ENCODE results near the gene ID2. TPM values are rescaled to one million over a fixed set of nuclear protein-coding genes. Genes with fewer than 3 reads are reported as not detected.

ID2 gene
- total RNA-seq, 1 donor from 2014 or later: 13.6 TPM

DNA sequence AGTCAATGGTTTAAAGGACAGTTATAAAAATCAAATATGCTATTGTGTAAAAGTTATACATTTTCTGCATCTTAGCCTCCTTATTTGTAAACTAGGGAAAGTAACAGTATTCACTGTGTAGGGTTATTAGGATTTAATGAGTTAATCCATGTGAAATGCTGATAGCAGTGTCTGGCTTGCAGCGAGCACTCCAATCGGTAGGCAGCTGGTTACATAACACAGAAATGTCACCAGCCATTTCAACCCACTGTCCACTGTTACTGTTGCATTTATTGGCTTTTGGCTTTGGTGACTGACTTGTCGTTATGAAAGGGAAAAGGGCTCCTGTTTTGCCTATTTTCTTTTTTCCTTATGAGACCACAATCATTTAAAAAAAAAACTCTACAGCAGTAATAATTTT lies 38.9 kb downstream of the ID2 start:
- Histone ChIP-seq H3K4me2 (ENCODE audit: low read length) (no peak overlapping the region), H3K27me3 (ENCODE audit: insufficient read depth, low read length) (no peaks in the 10 kb centered on the region), H3K4me3 (ENCODE audit: insufficient read depth, low read depth, low read length) (no peak overlapping the region), H3K9ac (ENCODE audit: low read length) (no peak overlapping the region), H3K9me3 (ENCODE audit: insufficient read depth, low read depth, low read length) (no peaks in the 10 kb centered on the region), H3K27ac (ENCODE audit: low read depth, low read length) (no peak overlapping the region), H2AFZ (ENCODE audit: low read depth, low read length) (no peak overlapping the region), H3K36me3 (ENCODE audit: insufficient read depth, low read length) (no peaks in the 10 kb centered on the region), H3K4me1 (ENCODE audit: insufficient read depth, low read length) (no peaks in the 10 kb centered on the region), H3K79me2 (ENCODE audit: insufficient read depth, low read length) (no peaks in the 10 kb centered on the region), H4K20me1 (ENCODE audit: insufficient read depth, low read length) (no peaks in the 10 kb centered on the region)
- H3K27me3 Mint-ChIP-seq (ENCODE audit: low read depth, unreplicated experiment): no peaks in the 10 kb centered on the region
- no peak overlapping the region for H3K4me3 Mint-ChIP-seq (ENCODE audit: unreplicated experiment)
- TF ChIP-seq, protein P1, sequence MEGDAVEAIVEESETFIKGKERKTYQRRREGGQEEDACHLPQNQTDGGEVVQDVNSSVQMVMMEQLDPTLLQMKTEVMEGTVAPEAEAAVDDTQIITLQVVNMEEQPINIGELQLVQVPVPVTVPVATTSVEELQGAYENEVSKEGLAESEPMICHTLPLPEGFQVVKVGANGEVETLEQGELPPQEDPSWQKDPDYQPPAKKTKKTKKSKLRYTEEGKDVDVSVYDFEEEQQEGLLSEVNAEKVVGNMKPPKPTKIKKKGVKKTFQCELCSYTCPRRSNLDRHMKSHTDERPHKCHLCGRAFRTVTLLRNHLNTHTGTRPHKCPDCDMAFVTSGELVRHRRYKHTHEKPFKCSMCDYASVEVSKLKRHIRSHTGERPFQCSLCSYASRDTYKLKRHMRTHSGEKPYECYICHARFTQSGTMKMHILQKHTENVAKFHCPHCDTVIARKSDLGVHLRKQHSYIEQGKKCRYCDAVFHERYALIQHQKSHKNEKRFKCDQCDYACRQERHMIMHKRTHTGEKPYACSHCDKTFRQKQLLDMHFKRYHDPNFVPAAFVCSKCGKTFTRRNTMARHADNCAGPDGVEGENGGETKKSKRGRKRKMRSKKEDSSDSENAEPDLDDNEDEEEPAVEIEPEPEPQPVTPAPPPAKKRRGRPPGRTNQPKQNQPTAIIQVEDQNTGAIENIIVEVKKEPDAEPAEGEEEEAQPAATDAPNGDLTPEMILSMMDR (IDR thresholded peaks at IDR 0.05; ENCODE audit: insufficient read depth, low read depth, low read length): no peak
- TF ChIP-seq EZH2 (IDR thresholded peaks at IDR 0.05; ENCODE audit: insufficient read depth, low read length): no peak
- DNase-seq (ENCODE audit: low read depth): no peak
- H3K36me3 Mint-ChIP-seq (ENCODE audit: low read depth, unreplicated experiment): peaks cover 4% of the 10 kb centered on the region
- H3K9me3 Mint-ChIP-seq (ENCODE audit: unreplicated experiment): no peaks in the 10 kb centered on the region
- H3K27ac Mint-ChIP-seq (ENCODE audit: unreplicated experiment): no peak overlapping the region
- no peaks in the 10 kb centered on the region for H3K4me1 Mint-ChIP-seq (ENCODE audit: low read depth, unreplicated experiment)
- no peak for FAIRE-seq

DNA sequence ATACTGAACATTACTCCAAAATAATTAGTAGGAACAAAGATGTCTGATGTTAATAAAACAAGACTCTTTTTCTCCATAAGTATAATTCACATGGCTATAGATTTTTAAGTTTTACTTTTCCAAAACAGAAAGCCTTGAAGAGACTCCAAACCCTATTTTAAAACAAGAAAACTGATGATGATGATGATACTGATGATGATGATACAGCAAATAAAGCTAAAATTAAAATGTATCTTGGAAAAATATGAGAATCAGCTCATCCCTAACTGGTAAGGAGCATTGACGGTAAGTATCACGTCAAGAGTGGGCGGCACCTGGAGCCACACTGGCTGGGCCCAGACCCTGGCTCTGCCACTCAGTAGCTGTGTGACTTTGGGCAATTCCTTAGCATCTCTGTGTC lies 39.6 kb downstream of the ID2 start:
- Mint-ChIP-seq H3K4me3 (ENCODE audit: unreplicated experiment) (no peak overlapping the region), H3K27ac (ENCODE audit: unreplicated experiment) (no peak overlapping the region), H3K4me1 (ENCODE audit: low read depth, unreplicated experiment) (no peaks in the 10 kb centered on the region), H3K36me3 (ENCODE audit: low read depth, unreplicated experiment) (peaks cover 4% of the 10 kb centered on the region), H3K27me3 (ENCODE audit: low read depth, unreplicated experiment) (no peaks in the 10 kb centered on the region), H3K9me3 (ENCODE audit: unreplicated experiment) (no peaks in the 10 kb centered on the region)
- Histone ChIP-seq H3K36me3 (ENCODE audit: insufficient read depth, low read length) (no peaks in the 10 kb centered on the region), H3K4me1 (ENCODE audit: insufficient read depth, low read length) (no peaks in the 10 kb centered on the region), H3K79me2 (ENCODE audit: insufficient read depth, low read length) (no peaks in the 10 kb centered on the region), H4K20me1 (ENCODE audit: insufficient read depth, low read length) (no peaks in the 10 kb centered on the region), H3K4me3 (ENCODE audit: insufficient read depth, low read depth, low read length) (no peak overlapping the region), H3K27ac (ENCODE audit: low read depth, low read length) (no peak overlapping the region), H3K9me3 (ENCODE audit: insufficient read depth, low read depth, low read length) (no peaks in the 10 kb centered on the region), H3K4me2 (ENCODE audit: low read length) (no peak overlapping the region), H2AFZ (ENCODE audit: low read depth, low read length) (no peak overlapping the region), H3K27me3 (ENCODE audit: insufficient read depth, low read length) (no peaks in the 10 kb centered on the region), H3K9ac (ENCODE audit: low read length) (no peak overlapping the region)
- no peak for TF ChIP-seq EZH2 (IDR thresholded peaks at IDR 0.05; ENCODE audit: insufficient read depth, low read length)
- TF ChIP-seq, protein P1 (IDR thresholded peaks at IDR 0.05; ENCODE audit: insufficient read depth, low read depth, low read length): no peak
- FAIRE-seq (no peak), DNase-seq (ENCODE audit: low read depth) (no peak)

DNA sequence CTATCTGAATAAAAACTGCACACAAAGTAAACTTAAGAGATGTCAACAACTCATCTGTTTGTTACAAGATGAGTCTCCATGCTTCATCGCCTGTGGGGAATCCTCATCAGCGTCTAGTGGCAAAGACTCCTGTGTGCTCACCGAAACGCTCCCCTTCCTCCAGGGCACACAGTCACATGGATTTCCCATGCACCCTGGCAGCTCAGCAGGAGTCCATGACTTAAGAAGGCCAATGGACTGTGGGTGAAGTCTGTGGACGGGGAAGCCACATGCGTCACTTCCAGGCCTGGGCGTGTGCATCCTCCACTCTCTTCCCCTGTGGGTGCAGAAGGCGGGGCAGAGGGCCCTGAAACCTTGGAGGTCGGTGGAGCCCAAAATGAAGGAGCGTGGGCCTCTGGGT lies 41.1 kb downstream of the ID2 start:
- Histone ChIP-seq H4K20me1 (ENCODE audit: insufficient read depth, low read length) (no peaks in the 10 kb centered on the region), H3K4me1 (ENCODE audit: insufficient read depth, low read length) (no peaks in the 10 kb centered on the region), H3K9me3 (ENCODE audit: insufficient read depth, low read depth, low read length) (no peaks in the 10 kb centered on the region), H3K27ac (ENCODE audit: low read depth, low read length) (no peak overlapping the region), H2AFZ (ENCODE audit: low read depth, low read length) (no peak overlapping the region), H3K79me2 (ENCODE audit: insufficient read depth, low read length) (no peaks in the 10 kb centered on the region), H3K9ac (ENCODE audit: low read length) (no peak overlapping the region), H3K36me3 (ENCODE audit: insufficient read depth, low read length) (no peaks in the 10 kb centered on the region), H3K4me2 (ENCODE audit: low read length) (no peak overlapping the region), H3K4me3 (ENCODE audit: insufficient read depth, low read depth, low read length) (no peak overlapping the region), H3K27me3 (ENCODE audit: insufficient read depth, low read length) (no peaks in the 10 kb centered on the region)
- DNase-seq (ENCODE audit: low read depth) (no peak), FAIRE-seq (no peak)
- no peaks in the 10 kb centered on the region for H3K4me1 Mint-ChIP-seq (ENCODE audit: low read depth, unreplicated experiment)
- no peak overlapping the region for H3K27ac Mint-ChIP-seq (ENCODE audit: unreplicated experiment)
- no peaks in the 10 kb centered on the region for H3K9me3 Mint-ChIP-seq (ENCODE audit: unreplicated experiment)
- peaks cover 4% of the 10 kb centered on the region for H3K36me3 Mint-ChIP-seq (ENCODE audit: low read depth, unreplicated experiment)
- TF ChIP-seq, protein P1 (IDR thresholded peaks at IDR 0.05; ENCODE audit: insufficient read depth, low read depth, low read length): no peak
- no peak for TF ChIP-seq EZH2 (IDR thresholded peaks at IDR 0.05; ENCODE audit: insufficient read depth, low read length)
- H3K27me3 Mint-ChIP-seq (ENCODE audit: low read depth, unreplicated experiment): no peaks in the 10 kb centered on the region
- no peak overlapping the region for H3K4me3 Mint-ChIP-seq (ENCODE audit: unreplicated experiment)
